ENCODE measurements around the gene FGB. TPM values are rescaled to one million over a fixed set of nuclear protein-coding genes. Genes with fewer than 3 reads are reported as not detected.

FGB gene
- total RNA-seq (1 to 10 TPM in 1 of 7 donors, not detected in 6; 2.3 TPM), polyA plus RNA-seq (under 1 TPM in 1 of 3 donors, not detected in 2; 0.74 TPM)
- long read RNA-seq, donor 1, partial matches to known transcripts = 0 of 2 reads
- long read RNA-seq, donor 1, other reads (novel, unspliced or antisense) = 0 of 2 reads
- long read RNA-seq, donor 2 = 0 reads

DNA sequence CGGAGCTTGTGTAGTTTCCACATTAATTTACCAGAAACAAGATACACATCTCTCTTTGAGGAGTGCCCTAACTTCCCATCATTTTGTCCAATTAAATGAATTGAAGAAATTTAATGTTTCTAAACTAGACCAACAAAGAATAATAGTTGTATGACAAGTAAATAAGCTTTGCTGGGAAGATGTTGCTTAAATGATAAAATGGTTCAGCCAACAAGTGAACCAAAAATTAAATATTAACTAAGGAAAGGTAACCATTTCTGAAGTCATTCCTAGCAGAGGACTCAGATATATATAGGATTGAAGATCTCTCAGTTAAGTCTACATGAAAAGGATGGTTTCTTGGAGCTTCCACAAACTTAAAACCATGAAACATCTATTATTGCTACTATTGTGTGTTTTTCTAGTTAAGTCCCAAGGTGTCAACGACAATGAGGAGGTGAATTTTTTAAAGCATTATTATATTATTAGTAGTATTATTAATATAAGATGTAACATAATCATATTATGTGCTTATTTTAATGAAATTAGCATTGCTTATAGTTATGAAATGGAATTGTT, at the start of gene FGB:
TSS of gene FGB (plus strand) at position 315 of the 558 bp plus-strand sequence. CDS start at position 323, 8 bp downstream.
- intact Hi-C loops (cut with DNase I; ENCODE audit: low total_unique reads) = no loop called here
- Histone ChIP-seq H3K9me3 (no peaks in the 10 kb centered on the region), H3K4me1 (no peaks in the 10 kb centered on the region), H3K27me3 (replicated peaks in 1 of 7) (no peaks in the 10 kb centered on the region), H3K4me3 (no peak within 1 kb of the TSS), H3K27ac (no peak within 1 kb of the TSS), H3K36me3 (no peaks in the 10 kb centered on the region)
- 63 to 84% (median 80%) methylated on average over 2 of the region's 2 CpGs for WGBS, 5 donors
- DNase-seq = no peak
- TF ChIP-seq, protein P1, sequence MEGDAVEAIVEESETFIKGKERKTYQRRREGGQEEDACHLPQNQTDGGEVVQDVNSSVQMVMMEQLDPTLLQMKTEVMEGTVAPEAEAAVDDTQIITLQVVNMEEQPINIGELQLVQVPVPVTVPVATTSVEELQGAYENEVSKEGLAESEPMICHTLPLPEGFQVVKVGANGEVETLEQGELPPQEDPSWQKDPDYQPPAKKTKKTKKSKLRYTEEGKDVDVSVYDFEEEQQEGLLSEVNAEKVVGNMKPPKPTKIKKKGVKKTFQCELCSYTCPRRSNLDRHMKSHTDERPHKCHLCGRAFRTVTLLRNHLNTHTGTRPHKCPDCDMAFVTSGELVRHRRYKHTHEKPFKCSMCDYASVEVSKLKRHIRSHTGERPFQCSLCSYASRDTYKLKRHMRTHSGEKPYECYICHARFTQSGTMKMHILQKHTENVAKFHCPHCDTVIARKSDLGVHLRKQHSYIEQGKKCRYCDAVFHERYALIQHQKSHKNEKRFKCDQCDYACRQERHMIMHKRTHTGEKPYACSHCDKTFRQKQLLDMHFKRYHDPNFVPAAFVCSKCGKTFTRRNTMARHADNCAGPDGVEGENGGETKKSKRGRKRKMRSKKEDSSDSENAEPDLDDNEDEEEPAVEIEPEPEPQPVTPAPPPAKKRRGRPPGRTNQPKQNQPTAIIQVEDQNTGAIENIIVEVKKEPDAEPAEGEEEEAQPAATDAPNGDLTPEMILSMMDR (IDR thresholded peaks at IDR 0.05 in 8 of 11, conservative IDR thresholded peaks at IDR 0.05 in 3 of 11) = no peak
- TF ChIP-seq POLR2A (IDR thresholded peaks at IDR 0.05) (no peak), POLR2AphosphoS5 (IDR thresholded peaks at IDR 0.05) (no peak)

DNA sequence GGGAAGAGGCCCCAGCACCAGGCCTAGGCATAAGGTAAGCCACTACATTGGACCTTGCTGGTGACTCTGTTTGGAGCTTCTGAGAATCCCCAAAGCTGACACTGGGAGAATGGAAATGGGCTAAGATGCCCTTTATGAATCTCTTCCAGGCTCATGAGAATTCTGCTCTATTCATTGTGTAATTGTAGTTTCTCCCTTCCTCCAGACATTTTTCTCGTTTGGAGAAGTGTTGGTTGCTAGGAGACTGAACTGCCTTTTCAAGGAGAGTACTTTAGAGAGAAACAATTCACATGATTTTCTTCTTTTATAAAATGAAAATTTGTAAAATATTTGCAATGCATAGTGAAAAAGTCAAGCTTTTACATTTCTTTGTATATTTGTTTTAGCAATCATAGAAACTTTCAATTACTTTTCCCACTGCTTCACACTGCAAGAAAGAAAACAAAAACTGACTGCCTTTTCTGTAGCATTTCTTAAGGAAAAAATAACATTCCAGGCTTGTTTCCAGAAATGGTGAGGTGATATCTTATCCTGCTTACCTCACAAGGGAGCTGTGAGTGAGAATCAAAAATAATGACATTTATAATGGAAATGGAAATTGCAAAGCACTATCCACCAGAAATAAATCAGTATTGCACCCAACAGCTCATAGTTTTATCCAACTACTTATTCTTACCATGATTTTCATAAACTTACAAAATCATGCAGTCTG, 46.3 kb upstream of the FGB start:
- Histone ChIP-seq H3K27me3 (replicated peaks in 1 of 7) (peaks cover 0 to 23% (median 0%) of the 10 kb centered on the region in 7 donors), H3K27ac (no peak overlapping the region), H3K4me3 (no peak overlapping the region), H3K9me3 (no peaks in the 10 kb centered on the region), H3K4me1 (no peaks in the 10 kb centered on the region), H3K36me3 (no peaks in the 10 kb centered on the region)
- TF ChIP-seq, protein P1 (IDR thresholded peaks at IDR 0.05 in 8 of 11, conservative IDR thresholded peaks at IDR 0.05 in 3 of 11) = no peak
- no peak for TF ChIP-seq POLR2AphosphoS5 (IDR thresholded peaks at IDR 0.05)
- TF ChIP-seq POLR2A (IDR thresholded peaks at IDR 0.05) = no peak
- WGBS, 5 donors = 0 to 21% (median 5%) methylated on average over 1 of the region's 1 CpG
- DNase-seq = no peak
- intact Hi-C loops (cut with DNase I; ENCODE audit: low total_unique reads) = loop anchor here (10.0 kb wide), 1 partner anchor 192 kb away; no protein-coding TSS in a partner anchor

DNA sequence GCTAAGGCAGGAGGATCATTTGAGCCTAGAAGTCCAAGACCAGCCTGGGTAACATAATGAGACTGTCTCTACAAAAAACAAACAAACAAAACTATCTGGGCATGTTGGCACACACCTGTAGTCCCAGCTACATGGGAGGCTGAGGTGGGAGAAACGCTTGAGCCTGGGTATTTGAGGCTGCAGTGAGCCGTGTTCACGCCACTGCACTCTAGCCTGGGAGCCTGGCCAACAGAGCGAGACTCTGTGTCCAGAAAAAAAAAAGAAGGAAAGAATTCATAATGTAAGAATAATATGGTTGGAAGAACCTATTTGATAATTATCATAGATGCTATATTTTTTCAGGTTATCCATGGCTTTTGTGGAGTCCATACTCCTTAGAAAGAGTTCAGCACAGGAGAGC, 45.2 kb upstream of the FGB start:
- TF ChIP-seq, protein P1 (IDR thresholded peaks at IDR 0.05 in 8 of 11, conservative IDR thresholded peaks at IDR 0.05 in 3 of 11) = no peak
- TF ChIP-seq POLR2AphosphoS5 (IDR thresholded peaks at IDR 0.05) (no peak), POLR2A (IDR thresholded peaks at IDR 0.05) (no peak)
- Histone ChIP-seq H3K27me3 (replicated peaks in 1 of 7) (peaks cover 0 to 23% (median 0%) of the 10 kb centered on the region in 7 donors), H3K4me3 (no peak overlapping the region), H3K27ac (no peak overlapping the region), H3K9me3 (no peaks in the 10 kb centered on the region), H3K36me3 (no peaks in the 10 kb centered on the region), H3K4me1 (no peaks in the 10 kb centered on the region)
- intact Hi-C loops (cut with DNase I; ENCODE audit: low total_unique reads) = loop anchor here (10.0 kb wide), 1 partner anchor 193 kb away; no protein-coding TSS in a partner anchor
- WGBS, 5 donors = 85 to 92% (median 85%) methylated on average over 4 of the region's 4 CpGs
- DNase-seq = no peak

DNA sequence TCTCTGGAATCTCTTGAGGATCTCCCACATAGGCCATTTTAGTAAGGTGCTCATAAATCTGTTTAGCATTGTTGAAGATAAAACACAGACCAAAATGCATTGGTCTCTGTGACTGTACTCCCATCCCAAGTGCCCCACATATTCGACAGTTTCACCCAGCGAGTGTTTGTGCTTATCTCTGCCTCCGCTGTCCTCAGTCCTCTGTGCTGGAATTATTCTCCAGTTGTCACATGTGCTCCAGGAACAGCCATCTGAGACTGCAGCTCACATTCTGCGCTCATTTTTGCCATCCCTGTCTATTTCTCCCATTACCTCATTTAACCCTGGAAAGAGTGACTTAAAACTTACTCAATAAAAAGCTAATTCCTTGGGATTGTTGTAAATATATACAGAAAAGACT, 43.6 kb upstream of the FGB start:
- peaks cover 0 to 23% (median 0%) of the 10 kb centered on the region in 7 donors for H3K27me3 ChIP-seq (replicated peaks in 1 of 7)
- H3K27ac ChIP-seq = no peak overlapping the region
- no peak overlapping the region for H3K4me3 ChIP-seq
- DNase-seq = no peak
- H3K4me1 ChIP-seq = no peaks in the 10 kb centered on the region
- intact Hi-C loops (cut with DNase I; ENCODE audit: low total_unique reads) = loop anchor here (10.0 kb wide), 1 partner anchor 194 kb away; no protein-coding TSS in a partner anchor
- no peaks in the 10 kb centered on the region for H3K9me3 ChIP-seq
- 79 to 89% (median 86%) methylated on average over 4 of the region's 4 CpGs for WGBS, 5 donors
- TF ChIP-seq, protein P1 (IDR thresholded peaks at IDR 0.05 in 8 of 11, conservative IDR thresholded peaks at IDR 0.05 in 3 of 11) = no peak
- no peak for TF ChIP-seq POLR2A (IDR thresholded peaks at IDR 0.05)
- TF ChIP-seq POLR2AphosphoS5 (IDR thresholded peaks at IDR 0.05) = no peak
- H3K36me3 ChIP-seq = no peaks in the 10 kb centered on the region
